ENCODE results near the gene EXOC4.

EXOC4 gene

GRCh38 chr7:133303931-133304330, 51.1 kb downstream of the EXOC4 start:
- TF ChIP-seq, protein P1, sequence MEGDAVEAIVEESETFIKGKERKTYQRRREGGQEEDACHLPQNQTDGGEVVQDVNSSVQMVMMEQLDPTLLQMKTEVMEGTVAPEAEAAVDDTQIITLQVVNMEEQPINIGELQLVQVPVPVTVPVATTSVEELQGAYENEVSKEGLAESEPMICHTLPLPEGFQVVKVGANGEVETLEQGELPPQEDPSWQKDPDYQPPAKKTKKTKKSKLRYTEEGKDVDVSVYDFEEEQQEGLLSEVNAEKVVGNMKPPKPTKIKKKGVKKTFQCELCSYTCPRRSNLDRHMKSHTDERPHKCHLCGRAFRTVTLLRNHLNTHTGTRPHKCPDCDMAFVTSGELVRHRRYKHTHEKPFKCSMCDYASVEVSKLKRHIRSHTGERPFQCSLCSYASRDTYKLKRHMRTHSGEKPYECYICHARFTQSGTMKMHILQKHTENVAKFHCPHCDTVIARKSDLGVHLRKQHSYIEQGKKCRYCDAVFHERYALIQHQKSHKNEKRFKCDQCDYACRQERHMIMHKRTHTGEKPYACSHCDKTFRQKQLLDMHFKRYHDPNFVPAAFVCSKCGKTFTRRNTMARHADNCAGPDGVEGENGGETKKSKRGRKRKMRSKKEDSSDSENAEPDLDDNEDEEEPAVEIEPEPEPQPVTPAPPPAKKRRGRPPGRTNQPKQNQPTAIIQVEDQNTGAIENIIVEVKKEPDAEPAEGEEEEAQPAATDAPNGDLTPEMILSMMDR (IDR thresholded peaks at IDR 0.05; ENCODE audit: insufficient read depth, low read depth, low read length, missing control alignments) = no peak

GRCh38 chr7:133309333-133309732, 56.5 kb downstream of the EXOC4 start:
- no peak overlapping the region for H3K4me3 ChIP-seq (ENCODE audit: low read length)
- TF ChIP-seq, protein P1 (IDR thresholded peaks at IDR 0.05; ENCODE audit: insufficient read depth, low read depth, low read length, missing control alignments) = no peak
- DNase-seq (ENCODE audit: low read depth) = no peak

More at GRCh38 chr7:133303931-133304330, 51.1 kb downstream of the EXOC4 start:
- DNase-seq (ENCODE audit: low read depth) = no peak
- H3K4me3 ChIP-seq (ENCODE audit: low read length) = no peak overlapping the region

GRCh38 chr7:133310232-133310862, 57.5 kb downstream of the EXOC4 start:
- no peak overlapping the region for H3K4me3 ChIP-seq (ENCODE audit: low read length)
- DNase-seq (ENCODE audit: low read depth) = no peak
- TF ChIP-seq, protein P1 (IDR thresholded peaks at IDR 0.05; ENCODE audit: insufficient read depth, low read depth, low read length, missing control alignments) = no peak

GRCh38 chr7:133313575-133313974, 60.7 kb downstream of the EXOC4 start:
- no peak for DNase-seq (ENCODE audit: low read depth)
- H3K4me3 ChIP-seq (ENCODE audit: low read length) = no peak overlapping the region
- TF ChIP-seq, protein P1 (IDR thresholded peaks at IDR 0.05; ENCODE audit: insufficient read depth, low read depth, low read length, missing control alignments) = no peak

DNA sequence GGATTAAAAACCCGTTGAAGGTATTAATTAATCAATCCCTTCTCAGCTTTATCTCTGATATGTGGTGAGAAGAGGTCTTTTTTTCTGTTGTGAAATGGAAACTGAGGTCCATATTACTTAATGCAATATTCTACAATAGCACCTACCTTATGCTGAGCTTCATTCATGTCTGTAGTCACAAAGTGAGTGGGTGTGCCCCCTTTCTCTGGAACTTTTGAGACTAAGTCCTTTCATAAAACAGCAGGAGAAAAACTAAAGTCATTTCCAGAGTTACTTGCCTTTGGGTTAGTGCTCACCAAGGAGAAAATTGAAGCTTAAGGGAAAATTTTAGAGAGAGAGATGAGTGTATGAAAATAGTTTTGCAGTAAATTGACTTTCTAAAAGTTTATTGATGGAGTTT, 61.2 kb downstream of the EXOC4 start:
- TF ChIP-seq, protein P1 (IDR thresholded peaks at IDR 0.05; ENCODE audit: insufficient read depth, low read depth, low read length, missing control alignments) = no peak
- no peak overlapping the region for H3K4me3 ChIP-seq (ENCODE audit: low read length)
- DNase-seq (ENCODE audit: low read depth) = no peak

DNA sequence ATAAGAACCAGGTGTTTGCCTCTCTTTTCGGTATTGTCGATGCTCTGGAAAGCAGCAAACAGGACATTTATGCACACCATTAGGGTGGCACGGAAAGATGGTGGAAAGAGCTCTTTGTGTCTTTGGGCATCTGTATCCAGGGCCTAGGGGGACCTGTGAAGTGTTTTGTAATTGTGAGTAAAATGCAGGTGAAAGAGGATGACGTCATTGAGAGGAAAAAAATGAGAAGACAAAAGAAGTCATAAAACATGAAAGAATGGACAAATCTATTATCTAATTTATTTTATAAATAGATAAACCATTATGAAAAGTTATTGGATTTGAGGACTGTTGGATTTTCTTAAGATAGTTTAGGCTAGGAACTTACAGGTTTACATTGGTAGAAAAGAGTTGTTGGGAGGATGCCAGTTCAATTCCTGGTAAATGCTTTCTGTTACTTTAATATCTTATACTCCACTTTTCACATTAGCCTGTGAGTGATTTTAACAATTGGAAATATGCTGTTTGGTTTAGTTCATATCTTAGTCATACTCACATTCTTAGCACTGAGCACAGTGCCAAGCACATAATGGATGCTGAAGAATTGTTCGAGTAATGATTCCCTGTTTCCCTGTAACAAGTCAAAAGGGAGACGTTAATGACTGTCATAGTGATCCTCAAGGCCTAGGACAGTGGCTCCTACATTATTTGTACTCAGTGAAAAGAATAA, 62.6 kb downstream of the EXOC4 start:
- no peak overlapping the region for H3K4me3 ChIP-seq (ENCODE audit: low read length)
- DNase-seq (ENCODE audit: low read depth) = no peak
- TF ChIP-seq, protein P1 (IDR thresholded peaks at IDR 0.05; ENCODE audit: insufficient read depth, low read depth, low read length, missing control alignments) = no peak
